ENCODE results near the gene C17orf100. TPM values are rescaled to one million over a fixed set of nuclear protein-coding genes. Genes with fewer than 3 reads are reported as not detected.

The C17orf100 gene
- total RNA-seq, 1 donor from 2014 or later = 2.1 TPM

Small RNA genes lying within 50 kb of the gene (microRNA-seq; reads per million reads assigned to microRNA genes)
- gene MIR4520-1 (not detected), gene MIR4520-2 (not detected)

Other genes starting within 250 kb of the C17orf100 start
- not detected for gene AIPL1, start 216.6 kb upstream of the C17orf100 start, total RNA-seq
- gene PIMREG, start 207.3 kb upstream of the C17orf100 start, total RNA-seq = not detected
- 4.3 TPM for gene PITPNM3, start 95.2 kb upstream of the C17orf100 start, total RNA-seq
- 22.5 TPM for gene KIAA0753, start 11.1 kb upstream of the C17orf100 start, total RNA-seq
- gene TXNDC17, start 10.7 kb upstream of the C17orf100 start, total RNA-seq = 27.3 TPM
- 13.8 TPM for gene MED31, start 157 bp upstream of the C17orf100 start, total RNA-seq
- gene SLC13A5, start 61.6 kb downstream of the C17orf100 start, total RNA-seq = 0.62 TPM
- 67.4 TPM for gene XAF1, start 104.3 kb downstream of the C17orf100 start, total RNA-seq
- gene FBXO39, start 124.5 kb downstream of the C17orf100 start, total RNA-seq = 0.98 TPM
- gene TEKT1, start 180.0 kb downstream of the C17orf100 start, total RNA-seq = 0.89 TPM